HG03460 (cell line): ENCODE measurements around the gene RASAL2.

Experiments
- ATAC-seq: cut with Tn5 transposase; IDR thresholded peaks from one replicate; pipeline ENCODE4 v1.9.1; 2021; ENCODE audit not compliant: unreplicated experiment

The RASAL2 gene

GRCh38 chr1:178418284-178418955 lies 324.5 kb downstream of the RASAL2 start:
- ATAC-seq, result peak; percentile 96

GRCh38 chr1:178434360-178434759 lies 340.5 kb downstream of the RASAL2 start:
- no peak for ATAC-seq

- ATAC-seq, result no peak
These were observed 341.1 kb downstream of the RASAL2 start for GRCh38 chr1:178434899-178435435.

- ATAC-seq, result no peak
These were observed 343.0 kb downstream of the RASAL2 start for GRCh38 chr1:178436899-178437298.

GRCh38 chr1:178438432-178438831 lies 344.5 kb downstream of the RASAL2 start:
- no peak for ATAC-seq

GRCh38 chr1:178442925-178443324 lies 349.0 kb downstream of the RASAL2 start:
- ATAC-seq, result no peak

GRCh38 chr1:178450871-178451270 lies 357.0 kb downstream of the RASAL2 start:
- no peak for ATAC-seq

GRCh38 chr1:178451529-178451928 lies 357.6 kb downstream of the RASAL2 start:
- ATAC-seq, result no peak

- no peak for ATAC-seq
These were observed 358.1 kb downstream of the RASAL2 start for GRCh38 chr1:178452013-178452412.

- ATAC-seq, result no peak
These were observed 362.6 kb downstream of the RASAL2 start for GRCh38 chr1:178456472-178456871.

- no peak for ATAC-seq
These were observed 363.7 kb downstream of the RASAL2 start for GRCh38 chr1:178457651-178458050.

- ATAC-seq, result no peak
These were observed 364.3 kb downstream of the RASAL2 start for GRCh38 chr1:178458203-178458602.

- no peak for ATAC-seq
These were observed 367.2 kb downstream of the RASAL2 start for GRCh38 chr1:178461104-178461503.

GRCh38 chr1:178461701-178462100 lies 367.8 kb downstream of the RASAL2 start:
- no peak for ATAC-seq

GRCh38 chr1:178464141-178464540 lies 370.2 kb downstream of the RASAL2 start:
- no peak for ATAC-seq

GRCh38 chr1:178464566-178464965 lies 370.7 kb downstream of the RASAL2 start:
- no peak for ATAC-seq

GRCh38 chr1:178465011-178465410 lies 371.1 kb downstream of the RASAL2 start:
- no peak for ATAC-seq

GRCh38 chr1:178467837-178468236 lies 373.9 kb downstream of the RASAL2 start:
- ATAC-seq, result no peak

- ATAC-seq, result no peak
These were observed 376.6 kb downstream of the RASAL2 start for GRCh38 chr1:178470411-178470960.

- no peak for ATAC-seq
These were observed 378.6 kb downstream of the RASAL2 start for GRCh38 chr1:178472531-178472930.

GRCh38 chr1:178477373-178477772 lies 383.5 kb downstream of the RASAL2 start:
- ATAC-seq, result no peak

GRCh38 chr1:178477841-178478240 lies 383.9 kb downstream of the RASAL2 start:
- no peak for ATAC-seq
